Activated T-cell treated with anti-CD3 and anti-CD28 coated beads, Interleukin-2, amount 50 U/mL, for 24 hours (primary cell): ENCODE results near the gene HTR2B.
A peak's percentile ranks its signal among the peaks of the same experiment; 100 is the strongest.
"Not testable (repeated sequence)": the region's sequence is repeated elsewhere in the genome, so short reads cannot be mapped to it uniquely, and the experiment has no call there.

Experiments
- DNase-seq: peaks from one replicate; pipeline ENCODE4 v3.0.0-alpha.2; 2020
- H3K27ac Mint-ChIP-seq: 2 replicates; pipeline ENCODE4 v1.8.0; 2020; ENCODE audit warnings: mild to moderate bottlenecking, mixed read lengths
- H3K27me3 Mint-ChIP-seq: 2 replicates; pipeline ENCODE4 v1.8.0; 2020; ENCODE audit warnings: mixed read lengths
- H3K36me3 Mint-ChIP-seq: 2 replicates; pipeline ENCODE4 v1.8.0; 2020; ENCODE audit warnings: low read depth, mixed read lengths
- H3K4me1 Mint-ChIP-seq: 2 replicates; pipeline ENCODE4 v1.8.0; 2020; ENCODE audit warnings: low read depth, mixed read lengths
- H3K4me3 Mint-ChIP-seq: 2 replicates; pipeline ENCODE4 v1.8.0; 2020; ENCODE audit warnings: mild to moderate bottlenecking, moderate library complexity, mixed read lengths
- H3K9me3 Mint-ChIP-seq: 2 replicates; pipeline ENCODE4 v1.8.0; 2020; ENCODE audit warnings: mixed read lengths

HTR2B gene

GRCh38 chr2:231093933-231094332 lies 30.9 kb downstream of the HTR2B start:
- Mint-ChIP-seq H3K27me3 (no peaks in the 10 kb centered on the region), H3K4me1 (no peaks in the 10 kb centered on the region), H3K27ac (no peak overlapping the region), H3K9me3 (peaks cover 21% of the 10 kb centered on the region), H3K4me3 (no peak overlapping the region), H3K36me3 (peaks cover 98% of the 10 kb centered on the region)
- no peak for DNase-seq

GRCh38 chr2:231088754-231089153 lies 36.1 kb downstream of the HTR2B start:
- Mint-ChIP-seq H3K4me3 (no peak overlapping the region), H3K9me3 (no peaks in the 10 kb centered on the region), H3K27ac (no peak overlapping the region)

GRCh38 chr2:231084565-231084964 lies 40.3 kb downstream of the HTR2B start:
- Mint-ChIP-seq H3K36me3 (peaks cover 95% of the 10 kb centered on the region), H3K4me1 (no peaks in the 10 kb centered on the region), H3K27me3 (no peaks in the 10 kb centered on the region), H3K27ac (no peak overlapping the region), H3K9me3 (no peaks in the 10 kb centered on the region), H3K4me3 (no peak overlapping the region)
- DNase-seq = no peak

More at GRCh38 chr2:231088754-231089153, 36.1 kb downstream of the HTR2B start:
- H3K4me1 Mint-ChIP-seq = no peaks in the 10 kb centered on the region
- peaks cover 94% of the 10 kb centered on the region for H3K36me3 Mint-ChIP-seq
- H3K27me3 Mint-ChIP-seq = no peaks in the 10 kb centered on the region
- DNase-seq = no peak

- Mint-ChIP-seq H3K4me3 (no peak overlapping the region), H3K36me3 (peaks cover 86% of the 10 kb centered on the region), H3K27me3 (no peaks in the 10 kb centered on the region), H3K4me1 (peaks cover 19% of the 10 kb centered on the region), H3K27ac (no peak overlapping the region), H3K9me3 (no peaks in the 10 kb centered on the region)
- DNase-seq = no peak
Measured at GRCh38 chr2:231069379-231070054, 55.3 kb downstream of the HTR2B start.

GRCh38 chr2:231068525-231069222 lies 56.2 kb downstream of the HTR2B start:
- peaks cover 19% of the 10 kb centered on the region for H3K4me1 Mint-ChIP-seq
- no peak for DNase-seq
- H3K27ac Mint-ChIP-seq = peak overlapping the region; percentile 42
- H3K4me3 Mint-ChIP-seq = no peak overlapping the region
- peaks cover 90% of the 10 kb centered on the region for H3K36me3 Mint-ChIP-seq
- no peaks in the 10 kb centered on the region for H3K9me3 Mint-ChIP-seq
- no peaks in the 10 kb centered on the region for H3K27me3 Mint-ChIP-seq

- not testable (repeated sequence) for H3K9me3 Mint-ChIP-seq, H3K4me3 Mint-ChIP-seq, H3K27me3 Mint-ChIP-seq, DNase-seq
- Mint-ChIP-seq H3K4me1 (peaks cover 19% of the 10 kb centered on the region), H3K27ac (peak overlapping the region; percentile 24), H3K36me3 (peaks cover 92% of the 10 kb centered on the region)
Measured at GRCh38 chr2:231067531-231067930, 57.3 kb downstream of the HTR2B start.

- Mint-ChIP-seq H3K4me1 (peaks cover 31% of the 10 kb centered on the region), H3K27me3 (no peaks in the 10 kb centered on the region), H3K27ac (no peak overlapping the region), H3K9me3 (no peaks in the 10 kb centered on the region), H3K36me3 (peaks cover 93% of the 10 kb centered on the region), H3K4me3 (no peak overlapping the region)
- DNase-seq = no peak
Measured at GRCh38 chr2:231065966-231066365, 58.9 kb downstream of the HTR2B start.

GRCh38 chr2:231063347-231063746 lies 61.5 kb downstream of the HTR2B start:
- H3K36me3 Mint-ChIP-seq = peaks cover 95% of the 10 kb centered on the region
- H3K27me3 Mint-ChIP-seq = no peaks in the 10 kb centered on the region
- H3K4me1 Mint-ChIP-seq = peaks cover 47% of the 10 kb centered on the region
- no peak for DNase-seq
- H3K9me3 Mint-ChIP-seq = no peaks in the 10 kb centered on the region
- no peak overlapping the region for H3K4me3 Mint-ChIP-seq
- no peak overlapping the region for H3K27ac Mint-ChIP-seq

GRCh38 chr2:231062776-231063175 lies 62.1 kb downstream of the HTR2B start:
- Mint-ChIP-seq H3K4me3 (no peak overlapping the region), H3K9me3 (no peaks in the 10 kb centered on the region), H3K27ac (no peak overlapping the region), H3K27me3 (no peaks in the 10 kb centered on the region), H3K36me3 (peaks cover 95% of the 10 kb centered on the region), H3K4me1 (peaks cover 47% of the 10 kb centered on the region)
- no peak for DNase-seq

GRCh38 chr2:231059756-231060155 lies 65.1 kb downstream of the HTR2B start:
- no peaks in the 10 kb centered on the region for H3K9me3 Mint-ChIP-seq
- H3K4me3 Mint-ChIP-seq = peak overlapping the region; percentile 95
- H3K36me3 Mint-ChIP-seq = peaks cover 75% of the 10 kb centered on the region
- DNase-seq = no peak
- H3K27me3 Mint-ChIP-seq = no peaks in the 10 kb centered on the region
- peaks cover 48% of the 10 kb centered on the region for H3K4me1 Mint-ChIP-seq
- peak overlapping the region; percentile 54 for H3K27ac Mint-ChIP-seq

- Mint-ChIP-seq H3K27me3 (peaks cover 3% of the 10 kb centered on the region), H3K27ac (peak overlapping the region; percentile 100), H3K4me3 (peak overlapping the region; percentile 95), H3K36me3 (peaks cover 67% of the 10 kb centered on the region), H3K4me1 (peaks cover 51% of the 10 kb centered on the region), H3K9me3 (no peaks in the 10 kb centered on the region)
- DNase-seq = no peak
Measured at GRCh38 chr2:231058761-231059550, 65.9 kb downstream of the HTR2B start.
